Endothelial cell of umbilical vein (primary cell): ENCODE results near the gene KLK14. TPM values are rescaled to one million over a fixed set of nuclear protein-coding genes. Genes with fewer than 3 reads are reported as not detected.

Experiments
- BruUV-seq: library from RNA; stranded (reverse); fragments of 400-500 nt; replicated peaks from 2 replicates; lab custom pipeline; 2021; lab: Mats Ljungman, UMichigan
- CTCF ChIA-PET: fragments of 300-600, 350-600 bp; sonication (Branson Sonifier 250); formaldehyde crosslinking; loops from one replicate; lab custom pipeline; 2021; ENCODE audit warnings: antibody characterized with exemption, inconsistent platforms; lab: Charles Lee
- POLR2A ChIA-PET: fragments of 300-600, 350-600 bp; sonication (Branson Sonifier 250); formaldehyde crosslinking; loops from one replicate; lab custom pipeline; 2021; ENCODE audit warnings: antibody characterized with exemption, inconsistent platforms; lab: Charles Lee
- DNase-seq: peaks from one replicate; pipeline ENCODE4 v3.0.0-alpha.2; 2011; ENCODE audit warnings: low read depth, low spot score
- FAIRE-seq: peaks from 2 replicates; lab custom pipeline; 2011; peaks lifted over from hg19 to GRCh38; lab: Jason Lieb, UNC
- H2AFZ ChIP-seq: 2 replicates; pipeline ENCODE4 v1.6.0; 2012; ENCODE audit warnings: low read depth, low read length, control low read depth, inconsistent platforms
- H3K27ac ChIP-seq: 2 replicates; pipeline ENCODE4 v1.5.1; 2011; ENCODE audit warnings: low read depth, mild to moderate bottlenecking, control low read depth, low read length, moderate library complexity; ENCODE audit not compliant: insufficient read depth
- H3K27me3 ChIP-seq, 2 experiments: 2 replicates each; pipeline versions ENCODE4 v1.6.0 to v1.6.1; 2011; ENCODE audit warnings: low read length in 2 of 2, mixed read lengths in 1 of 2; ENCODE audit not compliant: control insufficient read depth in 2 of 2, insufficient read depth in 2 of 2
- H3K36me3 ChIP-seq, 2 experiments: 2 replicates in 1 of 2; 3 replicates in 1 of 2; pipeline ENCODE4 v1.5.1; 2011; ENCODE audit warnings: low read length in 2 of 2, mild to moderate bottlenecking in 1 of 2, moderate library complexity in 1 of 2; ENCODE audit not compliant: control insufficient read depth in 2 of 2, insufficient read depth in 2 of 2; ENCODE audit errors: extremely low read depth in 1 of 2
- H3K4me1 ChIP-seq: 3 replicates; pipeline ENCODE4 v1.5.1; 2011; ENCODE audit warnings: mild to moderate bottlenecking, low read length; ENCODE audit not compliant: control insufficient read depth, insufficient read depth; ENCODE audit errors: extremely low read depth
- H3K4me2 ChIP-seq: 2 replicates; pipeline ENCODE4 v1.6.1; 2011; ENCODE audit warnings: low read length, control low read depth, mixed read lengths; ENCODE audit not compliant: insufficient read depth
- H3K4me3 ChIP-seq, 3 experiments: fragments of 200-600 bp in 1 of 3; sonication (generic), shearing (Covaris generic) in 1 of 3; replicated peaks in 1 of 3; 2 replicates each; pipeline ENCODE4 v1.5.1; 2011 to 2016; ENCODE audit warnings: control low read depth in 3 of 3, low read length in 3 of 3, mild to moderate bottlenecking in 2 of 3, inconsistent platforms in 1 of 3, low read depth in 1 of 3, moderate library complexity in 1 of 3; ENCODE audit not compliant: insufficient read depth in 1 of 3
- H3K79me2 ChIP-seq: 2 replicates; pipeline ENCODE4 v1.6.0; 2012; ENCODE audit warnings: low read length, inconsistent platforms; ENCODE audit not compliant: control insufficient read depth, insufficient read depth
- H3K9ac ChIP-seq: replicated peaks from 2 replicates; pipeline ENCODE3; 2011; ENCODE audit warnings: low read length, control low read depth; ENCODE audit not compliant: insufficient read depth; ENCODE audit errors: extremely low read depth
- H3K9me1 ChIP-seq: replicated peaks from 3 replicates; pipeline ENCODE4 v1.6.0; 2011; ENCODE audit warnings: mild to moderate bottlenecking, low read length; ENCODE audit not compliant: control insufficient read depth, insufficient read depth; ENCODE audit errors: extremely low read depth
- H3K9me3 ChIP-seq: replicated peaks from 2 replicates; pipeline ENCODE4 v1.5.1; 2012; ENCODE audit warnings: low read length, inconsistent platforms; ENCODE audit not compliant: control insufficient read depth, insufficient read depth
- H4K20me1 ChIP-seq: replicated peaks from 2 replicates; pipeline ENCODE3; 2011; ENCODE audit warnings: mild to moderate bottlenecking, low read length; ENCODE audit not compliant: control insufficient read depth, insufficient read depth; ENCODE audit errors: extremely low read depth
- EZH2 ChIP-seq: IDR thresholded peaks from 2 replicates; pipeline ENCODE4 v1.6.1; 2012; ENCODE audit warnings: borderline replicate concordance, low read depth, mild to moderate bottlenecking, moderate library complexity, low read length, inconsistent platforms; ENCODE audit not compliant: severe bottlenecking
- FOS ChIP-seq: IDR thresholded peaks from 2 replicates; pipeline ENCODE4 v1.6.1; 2011; ENCODE audit warnings: mild to moderate bottlenecking, low read length, moderate library complexity, borderline replicate concordance; ENCODE audit not compliant: insufficient read depth
- GATA2 ChIP-seq: IDR thresholded peaks from 2 replicates; pipeline ENCODE4 v1.7.0; 2011; ENCODE audit warnings: low read depth, mild to moderate bottlenecking, moderate library complexity, mixed read lengths, low read length; ENCODE audit not compliant: insufficient read length, insufficient read depth
- JUN ChIP-seq: IDR thresholded peaks from 2 replicates; pipeline ENCODE4 v1.6.1; 2011; ENCODE audit warnings: borderline replicate concordance, low read depth; ENCODE audit not compliant: insufficient read length, insufficient read depth
- MYC ChIP-seq: IDR thresholded peaks from one replicate; pipeline ENCODE4 v1.6.1; 2011; ENCODE audit warnings: mild to moderate bottlenecking, low read depth, low read length
- POLR2A ChIP-seq: IDR thresholded peaks from 2 replicates; pipeline ENCODE4 v1.6.1; 2012; ENCODE audit warnings: low read depth, mild to moderate bottlenecking, control low read depth, low read length
- POLR2AphosphoS5 ChIP-seq: IDR thresholded peaks from 2 replicates; pipeline ENCODE4 v1.6.1; 2012; ENCODE audit warnings: low read depth, mild to moderate bottlenecking, control low read depth, low read length, moderate library complexity; ENCODE audit not compliant: insufficient read depth
- dilution Hi-C: fragments of 300-500 bp; cut with MboI; formaldehyde crosslinking; loops from one replicate; pipeline ENCODE4 v1.15.0; 2019; ENCODE audit warnings: low sequenced_read_pairs; ENCODE audit not compliant: extremely low pct_ligation_motif_present
- intact Hi-C: fragments of 100-400 bp; cut with micrococcal nuclease; formaldehyde crosslinking; loops from one replicate; pipeline ENCODE4 v1.10.0; 2022
- polyA plus RNA-seq, 4 experiments: library from polyadenylated mRNA; depleted of rRNA in 3 of 4; stranded (reverse) in 3 of 4; unstranded in 1 of 4; fragments of >200 nt; gene quantifications; 2 replicates each; pipeline versions ENCODE4 v1.2.1 to v1.2.3, GENCODE V29; 2011 to 2012; ENCODE audit warnings: missing spikeins in 1 of 4
- total RNA-seq: library from RNA; stranded (reverse); gene quantifications from 2 replicates; pipeline ENCODE4 v1.2.3, GENCODE V29; 2021
- TF ChIP-seq, protein P1 (sequence below), 2 donors: IDR thresholded peaks; 1 replicate in 1 of 2; 2 replicates in 1 of 2; pipeline ENCODE4 v1.5.1; 2011; ENCODE audit warnings: low read length in 2 of 2, mild to moderate bottlenecking in 2 of 2, moderate library complexity in 2 of 2, control low read depth in 1 of 2, inconsistent platforms in 1 of 2, low read depth in 1 of 2; ENCODE audit not compliant: insufficient read depth in 1 of 2; ENCODE audit errors: extremely low read depth in 1 of 2
- TF ChIP-seq, protein P2 (sequence below): IDR thresholded peaks from 2 replicates; pipeline ENCODE4 v1.6.1; 2011; ENCODE audit not compliant: insufficient read depth, insufficient read length

The KLK14 gene
- total and polyA plus RNA-seq, 2 donors (not counting 3 experiments of a cell fraction or from before 2014, with no cell fraction given) = 0.12 TPM; not detected in 1

DNA sequence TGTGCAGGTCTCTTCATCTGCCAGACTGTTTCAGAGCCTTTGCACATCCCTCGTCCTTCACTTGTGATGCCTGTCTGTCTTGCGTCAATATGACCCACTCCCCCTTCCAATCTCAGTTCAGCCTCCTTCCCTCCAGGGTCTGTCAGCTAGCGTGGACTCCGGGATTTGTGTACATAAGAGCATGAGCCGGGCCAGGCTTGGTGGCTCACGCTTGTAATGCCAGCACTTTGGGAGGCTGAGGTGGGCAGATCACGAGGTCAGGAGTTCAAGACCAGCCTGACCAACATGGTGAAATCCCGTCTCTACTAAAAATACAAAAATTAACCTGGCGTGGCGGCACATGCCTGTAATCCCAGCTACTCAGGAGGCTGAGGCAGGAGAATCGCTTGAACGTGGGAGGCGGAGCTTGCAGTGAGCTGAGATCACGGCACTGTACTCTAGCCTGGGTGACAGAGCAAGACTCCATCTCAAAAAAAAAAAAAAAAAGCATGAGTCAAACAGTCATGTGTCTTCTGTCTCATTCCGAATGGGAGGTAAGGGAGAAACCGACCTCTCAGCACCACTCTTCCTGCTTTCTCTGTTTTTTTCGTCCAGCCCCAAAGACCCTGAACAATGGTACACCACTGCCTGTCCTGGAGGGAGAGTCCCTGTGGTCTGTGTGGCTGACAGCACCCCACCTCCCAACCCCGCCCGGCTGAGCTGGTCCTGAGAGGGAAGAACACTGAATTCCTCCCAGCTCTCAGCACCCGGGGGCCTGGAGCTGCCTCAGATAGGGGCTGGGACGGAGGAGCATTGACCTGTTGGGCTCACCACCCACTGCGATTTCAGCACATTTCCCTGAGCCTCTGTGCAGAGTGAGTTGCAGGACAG lies 39.7 kb upstream of the KLK14 start:
- no TSS peak for BruUV-seq

More for the DNA sequence above, 39.7 kb upstream of the KLK14 start:
- Histone ChIP-seq H3K9ac (no peak overlapping the region), H3K4me2 (no peak overlapping the region), H3K4me1 (no peaks in the 10 kb centered on the region), H3K9me1 (no peaks in the 10 kb centered on the region), H3K27me3 (no peaks in the 10 kb centered on the region), H2AFZ (no peak overlapping the region), H3K9me3 (no peaks in the 10 kb centered on the region), H3K4me3 (no peak overlapping the region), H3K36me3 (no peaks in the 10 kb centered on the region), H3K79me2 (no peaks in the 10 kb centered on the region), H3K27ac (no peak overlapping the region), H4K20me1 (no peaks in the 10 kb centered on the region)
- ChIA-PET CTCF (no interaction called here), POLR2A (no interaction called here)
- DNase-seq = no peak
- intact Hi-C loops = no loop called here
- no peak for FAIRE-seq
- dilution Hi-C loops = no loop called here
- TF ChIP-seq, protein P1, sequence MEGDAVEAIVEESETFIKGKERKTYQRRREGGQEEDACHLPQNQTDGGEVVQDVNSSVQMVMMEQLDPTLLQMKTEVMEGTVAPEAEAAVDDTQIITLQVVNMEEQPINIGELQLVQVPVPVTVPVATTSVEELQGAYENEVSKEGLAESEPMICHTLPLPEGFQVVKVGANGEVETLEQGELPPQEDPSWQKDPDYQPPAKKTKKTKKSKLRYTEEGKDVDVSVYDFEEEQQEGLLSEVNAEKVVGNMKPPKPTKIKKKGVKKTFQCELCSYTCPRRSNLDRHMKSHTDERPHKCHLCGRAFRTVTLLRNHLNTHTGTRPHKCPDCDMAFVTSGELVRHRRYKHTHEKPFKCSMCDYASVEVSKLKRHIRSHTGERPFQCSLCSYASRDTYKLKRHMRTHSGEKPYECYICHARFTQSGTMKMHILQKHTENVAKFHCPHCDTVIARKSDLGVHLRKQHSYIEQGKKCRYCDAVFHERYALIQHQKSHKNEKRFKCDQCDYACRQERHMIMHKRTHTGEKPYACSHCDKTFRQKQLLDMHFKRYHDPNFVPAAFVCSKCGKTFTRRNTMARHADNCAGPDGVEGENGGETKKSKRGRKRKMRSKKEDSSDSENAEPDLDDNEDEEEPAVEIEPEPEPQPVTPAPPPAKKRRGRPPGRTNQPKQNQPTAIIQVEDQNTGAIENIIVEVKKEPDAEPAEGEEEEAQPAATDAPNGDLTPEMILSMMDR (IDR thresholded peaks at IDR 0.05; ENCODE audit: extremely low read depth in 1 of 2, insufficient read depth in 1 of 2, low read depth in 1 of 2, low read length in 2 of 2) = no peak
- TF ChIP-seq EZH2 (no peak), POLR2A (no peak), FOS (no peak), MYC (no peak), GATA2 (no peak), JUN (no peak), POLR2AphosphoS5 (no peak)
- TF ChIP-seq, protein P2, sequence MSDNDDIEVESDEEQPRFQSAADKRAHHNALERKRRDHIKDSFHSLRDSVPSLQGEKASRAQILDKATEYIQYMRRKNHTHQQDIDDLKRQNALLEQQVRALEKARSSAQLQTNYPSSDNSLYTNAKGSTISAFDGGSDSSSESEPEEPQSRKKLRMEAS = no peak
